HG03064 (cell line): ENCODE measurements around the gene CPPED1.

Experiments used
- ATAC-seq: cut with Tn5 transposase; IDR thresholded peaks from one replicate; pipeline ENCODE4 v1.9.1; 2021; ENCODE audit warnings: low read depth; ENCODE audit not compliant: unreplicated experiment

Gene CPPED1

GRCh38 chr16:12613131-12613991 is 190.3 kb downstream of the CPPED1 start:
- ATAC-seq: no peak

GRCh38 chr16:12612598-12613101 is 191.0 kb downstream of the CPPED1 start:
- no peak for ATAC-seq

GRCh38 chr16:12611916-12612597 is 191.6 kb downstream of the CPPED1 start:
- no peak for ATAC-seq

- ATAC-seq: no peak
Observed at GRCh38 chr16:12611006-12611477, 192.6 kb downstream of the CPPED1 start.

GRCh38 chr16:12609937-12610699 is 193.6 kb downstream of the CPPED1 start:
- ATAC-seq: no peak
